Smooth muscle cell (in vitro differentiated cells): ENCODE results near the gene IL15RA. TPM values are rescaled to one million over a fixed set of nuclear protein-coding genes. Genes with fewer than 3 reads are reported as not detected.

Experiments
- DNase-seq: peaks from one replicate; lab custom pipeline; 2025; ENCODE audit not compliant: unreplicated experiment; lab: John Stamatoyannopoulos, UW
- H2AFZ ChIP-seq: fragments of 200-600 bp; sonication (generic); 2 replicates; pipeline ENCODE4 v1.6.0; 2016; ENCODE audit warnings: antibody characterized with exemption, low read depth, mild to moderate bottlenecking
- H3F3A ChIP-seq: fragments of 200-600 bp; sonication (generic); 2 replicates; pipeline ENCODE4 v1.6.0; 2017; ENCODE audit warnings: antibody characterized with exemption, low read depth
- H3K27ac ChIP-seq: fragments of 200-600 bp; sonication (generic); 2 replicates; pipeline ENCODE4 v1.5.1; 2016; ENCODE audit warnings: low read depth, mild to moderate bottlenecking
- H3K27me3 ChIP-seq: fragments of 200-600 bp; sonication (generic); 2 replicates; pipeline ENCODE4 v1.6.1; 2016; ENCODE audit warnings: low read depth, mild to moderate bottlenecking
- H3K36me3 ChIP-seq: fragments of 200-600 bp; sonication (generic); 2 replicates; pipeline ENCODE4 v1.5.1; 2016; ENCODE audit warnings: low read depth
- H3K4me1 ChIP-seq: fragments of 200-600 bp; sonication (generic); 2 replicates; pipeline ENCODE4 v1.5.1; 2016; ENCODE audit warnings: low read depth
- H3K4me2 ChIP-seq: fragments of 200-600 bp; sonication (generic); 2 replicates; pipeline ENCODE4 v1.6.0; 2016; ENCODE audit warnings: mild to moderate bottlenecking
- H3K4me3 ChIP-seq: fragments of 200-600 bp; sonication (generic); 2 replicates; pipeline ENCODE4 v1.5.1; 2016; ENCODE audit warnings: mild to moderate bottlenecking
- H3K79me2 ChIP-seq: fragments of 200-600 bp; sonication (generic); 2 replicates; pipeline ENCODE4 v1.6.0; 2016; ENCODE audit warnings: low read depth, mild to moderate bottlenecking
- H3K9ac ChIP-seq: fragments of 200-600 bp; sonication (generic); 2 replicates; pipeline ENCODE4 v1.6.0; 2016; ENCODE audit warnings: low read depth
- H3K9me3 ChIP-seq: fragments of 200-600 bp; sonication (generic); replicated peaks from 2 replicates; pipeline ENCODE4 v1.5.1; 2016; ENCODE audit warnings: low read depth
- H4K20me1 ChIP-seq: fragments of 200-600 bp; sonication (generic); 2 replicates; pipeline ENCODE4 v1.6.0; 2016; ENCODE audit warnings: low read depth
- WGBS: methylation state at CpG from one replicate; pipeline ENCODE4 v1.1.7; 2016; ENCODE audit warnings: low lambda C conversion rate; 5-methylcytosine and 5-hydroxymethylcytosine counted together
- polyA plus RNA-seq: library from polyadenylated mRNA; unstranded; fragments of >200 nt; fragmentation: Nextera tagmentation; extraction: Ambion mirVana; gene quantifications from 2 replicates; pipeline ENCODE4 v1.2.1, GENCODE V29; 2016
- total RNA-seq: library from RNA; depleted of rRNA; stranded (reverse); fragments of >200 nt; gene quantifications from 2 replicates; pipeline ENCODE4 v1.2.3, GENCODE V29; 2014
- TF ChIP-seq, protein P1 (sequence below): fragments of 200-600 bp; sonication (generic); IDR thresholded peaks from 2 replicates; pipeline ENCODE4 v1.5.1; 2017; ENCODE audit warnings: borderline replicate concordance, mild to moderate bottlenecking, antibody characterized with exemption; ENCODE audit not compliant: insufficient read depth, poor library complexity, severe bottlenecking

IL15RA gene
- total and polyA plus RNA-seq, 2 experiments from 2014 or later, result 0.23 to 0.54 TPM

DNA sequence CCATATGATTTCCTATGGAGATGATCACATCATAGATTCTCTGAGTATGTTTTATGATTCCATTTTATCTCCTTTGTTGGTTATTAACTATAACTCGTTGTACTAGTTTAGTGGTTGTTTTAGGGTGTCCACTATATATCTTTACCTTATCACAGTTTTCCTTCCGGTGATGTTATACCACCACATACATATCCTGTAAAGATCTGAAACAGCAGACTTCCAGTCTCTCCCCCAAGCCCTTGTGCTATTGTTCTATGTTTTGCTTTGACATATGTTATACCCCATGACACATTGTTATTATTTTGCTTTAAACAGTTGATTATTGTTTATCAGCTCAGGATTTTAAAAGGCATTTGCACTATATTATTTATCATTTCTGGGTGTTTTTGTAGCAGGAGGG lies 7.3 kb downstream of the IL15RA start:
- WGBS, result 88% methylated on average over 2 of the region's 2 CpGs
- H4K20me1 ChIP-seq, result no peaks in the 10 kb centered on the region

DNA sequence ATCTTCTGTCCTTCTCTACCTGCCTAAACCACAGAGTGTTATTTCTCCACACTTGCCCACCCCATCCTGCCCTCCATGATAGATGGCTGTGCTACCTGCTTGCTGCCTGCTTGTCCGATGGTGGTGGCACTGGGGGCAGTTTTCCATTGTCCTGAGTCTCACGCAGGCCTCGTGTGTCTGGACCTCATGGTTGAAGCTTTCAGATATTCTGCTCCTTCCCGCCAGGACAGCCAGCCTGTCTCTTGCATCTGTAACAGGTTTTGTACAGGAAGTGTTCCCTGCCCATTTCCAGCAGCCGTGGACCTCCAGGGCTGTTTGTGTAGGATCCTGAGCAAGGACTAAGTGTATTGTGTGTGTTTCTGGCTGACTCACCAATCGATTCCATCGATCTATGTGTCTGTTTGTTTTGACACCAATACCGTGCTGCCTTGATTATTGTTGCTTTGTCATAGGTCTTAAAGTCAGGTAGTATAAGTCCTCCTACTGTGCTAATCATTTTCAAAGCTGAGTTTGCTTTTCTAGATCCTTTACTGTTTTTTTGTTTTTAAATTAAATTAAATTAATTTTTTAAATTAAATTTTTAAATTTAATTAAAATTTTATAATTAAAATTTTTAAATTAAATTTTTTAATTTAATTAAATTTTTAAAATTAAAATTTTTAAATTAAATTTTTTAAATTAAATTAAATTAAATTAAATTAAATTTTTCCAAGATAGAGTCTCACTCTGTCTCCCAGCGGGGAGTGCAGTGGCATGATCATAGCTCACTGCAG lies 8.5 kb downstream of the IL15RA start:
- no peak overlapping the region for H2AFZ ChIP-seq
- H3K36me3 ChIP-seq, result no peaks in the 10 kb centered on the region
- no peaks in the 10 kb centered on the region for H3K4me1 ChIP-seq
- WGBS, result 92% methylated on average over 9 of the region's 9 CpGs
- no peak overlapping the region for H3K4me3 ChIP-seq
- no peaks in the 10 kb centered on the region for H3F3A ChIP-seq
- H3K27me3 ChIP-seq, result peaks cover 15% of the 10 kb centered on the region
- no peak overlapping the region for H3K4me2 ChIP-seq
- no peak overlapping the region for H3K27ac ChIP-seq
- no peak for DNase-seq
- no peaks in the 10 kb centered on the region for H3K79me2 ChIP-seq
- TF ChIP-seq, protein P1, sequence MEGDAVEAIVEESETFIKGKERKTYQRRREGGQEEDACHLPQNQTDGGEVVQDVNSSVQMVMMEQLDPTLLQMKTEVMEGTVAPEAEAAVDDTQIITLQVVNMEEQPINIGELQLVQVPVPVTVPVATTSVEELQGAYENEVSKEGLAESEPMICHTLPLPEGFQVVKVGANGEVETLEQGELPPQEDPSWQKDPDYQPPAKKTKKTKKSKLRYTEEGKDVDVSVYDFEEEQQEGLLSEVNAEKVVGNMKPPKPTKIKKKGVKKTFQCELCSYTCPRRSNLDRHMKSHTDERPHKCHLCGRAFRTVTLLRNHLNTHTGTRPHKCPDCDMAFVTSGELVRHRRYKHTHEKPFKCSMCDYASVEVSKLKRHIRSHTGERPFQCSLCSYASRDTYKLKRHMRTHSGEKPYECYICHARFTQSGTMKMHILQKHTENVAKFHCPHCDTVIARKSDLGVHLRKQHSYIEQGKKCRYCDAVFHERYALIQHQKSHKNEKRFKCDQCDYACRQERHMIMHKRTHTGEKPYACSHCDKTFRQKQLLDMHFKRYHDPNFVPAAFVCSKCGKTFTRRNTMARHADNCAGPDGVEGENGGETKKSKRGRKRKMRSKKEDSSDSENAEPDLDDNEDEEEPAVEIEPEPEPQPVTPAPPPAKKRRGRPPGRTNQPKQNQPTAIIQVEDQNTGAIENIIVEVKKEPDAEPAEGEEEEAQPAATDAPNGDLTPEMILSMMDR, result no peak
- H3K9me3 ChIP-seq, result no peaks in the 10 kb centered on the region
- H4K20me1 ChIP-seq, result no peaks in the 10 kb centered on the region
- H3K9ac ChIP-seq, result no peak overlapping the region

More for the DNA sequence above, 7.3 kb downstream of the IL15RA start:
- DNase-seq, result no peak
- Histone ChIP-seq H3K4me1 (no peaks in the 10 kb centered on the region), H3K4me3 (no peak overlapping the region), H3K9me3 (no peaks in the 10 kb centered on the region), H3K9ac (no peak overlapping the region), H2AFZ (no peak overlapping the region), H3K27me3 (peaks cover 22% of the 10 kb centered on the region), H3F3A (no peaks in the 10 kb centered on the region), H3K79me2 (no peaks in the 10 kb centered on the region), H3K4me2 (no peak overlapping the region), H3K27ac (no peak overlapping the region), H3K36me3 (no peaks in the 10 kb centered on the region)
- TF ChIP-seq, protein P1, result no peak

DNA sequence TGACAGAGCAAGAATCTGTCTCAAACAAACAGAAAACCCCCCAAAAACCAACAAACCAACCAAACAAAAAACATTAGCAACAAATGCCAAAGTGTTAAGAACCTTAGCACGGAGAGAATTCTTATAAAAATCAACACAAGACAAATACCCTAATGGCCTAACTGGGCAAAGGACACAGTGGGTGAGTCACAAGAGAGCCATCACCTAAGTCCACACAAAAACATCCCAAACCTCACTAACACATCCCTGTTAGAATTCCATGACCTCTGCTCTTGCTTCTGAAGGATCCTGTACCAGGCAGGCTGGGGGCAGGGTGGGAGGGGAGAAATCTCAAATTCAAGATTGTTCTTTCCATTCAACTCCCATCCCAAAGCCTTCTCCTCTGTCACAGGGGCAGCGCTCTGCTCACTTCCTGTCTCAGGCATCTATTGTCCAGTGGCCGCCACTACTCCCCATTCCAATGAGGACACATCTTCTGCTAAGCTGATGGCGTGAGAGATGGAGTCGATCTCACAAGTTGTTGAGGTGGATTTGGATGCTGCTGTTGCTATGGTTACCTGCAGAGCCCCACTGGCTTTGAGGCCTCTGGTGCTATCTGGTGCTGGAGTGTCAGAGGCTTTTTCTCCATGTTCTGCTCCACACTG lies 9.2 kb downstream of the IL15RA start:
- Histone ChIP-seq H3K27me3 (peaks cover 8% of the 10 kb centered on the region), H3K4me1 (no peaks in the 10 kb centered on the region), H3F3A (no peaks in the 10 kb centered on the region), H3K36me3 (no peaks in the 10 kb centered on the region), H4K20me1 (no peaks in the 10 kb centered on the region), H3K9me3 (no peaks in the 10 kb centered on the region), H3K9ac (no peak overlapping the region), H3K27ac (no peak overlapping the region), H3K4me3 (no peak overlapping the region), H2AFZ (no peak overlapping the region), H3K4me2 (no peak overlapping the region), H3K79me2 (no peaks in the 10 kb centered on the region)
- WGBS, result 87% methylated on average over 5 of the region's 5 CpGs
- DNase-seq, result no peak
- TF ChIP-seq, protein P1, result no peak
